ENCODE data around the gene TENT5C. TPM values are rescaled to one million over a fixed set of nuclear protein-coding genes. Genes with fewer than 3 reads are reported as not detected.

Gene TENT5C
- total and polyA plus RNA-seq, 9 of the 15 experiments (the other 6 are each of a cell fraction or from before 2014, with no cell fraction given): 1.8 to 7.7 (median 4.0) TPM

DNA sequence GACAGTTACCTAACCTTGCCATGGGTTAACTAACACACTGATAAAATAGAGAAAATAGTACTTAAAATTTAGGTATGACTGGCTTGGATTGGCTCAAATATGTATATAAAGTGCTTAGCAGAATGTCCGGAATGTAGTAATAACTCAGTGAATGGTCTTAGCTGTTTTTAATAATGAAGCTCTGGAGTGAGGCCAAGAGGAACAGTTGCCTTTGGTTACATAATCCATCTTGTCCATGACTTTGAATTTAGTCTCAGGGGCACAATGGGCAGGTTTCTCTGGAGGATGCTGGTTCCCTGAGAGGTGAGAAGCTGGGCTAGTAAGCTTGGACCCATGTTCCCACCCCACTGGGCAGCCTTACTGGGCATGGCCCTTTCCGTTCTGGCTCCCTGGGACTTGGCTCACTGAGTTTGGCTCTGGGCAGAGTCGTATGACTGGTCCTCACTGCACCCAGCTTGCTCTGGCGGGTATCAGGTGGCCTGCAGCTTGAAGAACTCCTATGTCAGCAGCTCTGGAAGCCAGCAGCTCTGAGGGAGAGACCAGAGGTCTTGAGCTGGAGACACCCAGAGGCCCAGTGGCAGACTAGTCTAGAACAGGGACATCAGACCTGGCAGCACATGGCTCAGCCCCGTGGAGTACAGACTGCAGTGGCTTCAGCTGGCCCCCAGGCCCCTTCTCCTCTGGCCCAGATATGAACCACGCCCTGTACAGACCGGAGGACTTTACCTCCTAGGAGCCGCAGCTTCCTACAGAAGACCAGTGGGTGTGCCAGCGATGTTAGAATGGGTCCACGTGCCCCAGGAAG lies 40.4 kb downstream of the TENT5C start (continued):
- TF ChIP-seq, protein P1, sequence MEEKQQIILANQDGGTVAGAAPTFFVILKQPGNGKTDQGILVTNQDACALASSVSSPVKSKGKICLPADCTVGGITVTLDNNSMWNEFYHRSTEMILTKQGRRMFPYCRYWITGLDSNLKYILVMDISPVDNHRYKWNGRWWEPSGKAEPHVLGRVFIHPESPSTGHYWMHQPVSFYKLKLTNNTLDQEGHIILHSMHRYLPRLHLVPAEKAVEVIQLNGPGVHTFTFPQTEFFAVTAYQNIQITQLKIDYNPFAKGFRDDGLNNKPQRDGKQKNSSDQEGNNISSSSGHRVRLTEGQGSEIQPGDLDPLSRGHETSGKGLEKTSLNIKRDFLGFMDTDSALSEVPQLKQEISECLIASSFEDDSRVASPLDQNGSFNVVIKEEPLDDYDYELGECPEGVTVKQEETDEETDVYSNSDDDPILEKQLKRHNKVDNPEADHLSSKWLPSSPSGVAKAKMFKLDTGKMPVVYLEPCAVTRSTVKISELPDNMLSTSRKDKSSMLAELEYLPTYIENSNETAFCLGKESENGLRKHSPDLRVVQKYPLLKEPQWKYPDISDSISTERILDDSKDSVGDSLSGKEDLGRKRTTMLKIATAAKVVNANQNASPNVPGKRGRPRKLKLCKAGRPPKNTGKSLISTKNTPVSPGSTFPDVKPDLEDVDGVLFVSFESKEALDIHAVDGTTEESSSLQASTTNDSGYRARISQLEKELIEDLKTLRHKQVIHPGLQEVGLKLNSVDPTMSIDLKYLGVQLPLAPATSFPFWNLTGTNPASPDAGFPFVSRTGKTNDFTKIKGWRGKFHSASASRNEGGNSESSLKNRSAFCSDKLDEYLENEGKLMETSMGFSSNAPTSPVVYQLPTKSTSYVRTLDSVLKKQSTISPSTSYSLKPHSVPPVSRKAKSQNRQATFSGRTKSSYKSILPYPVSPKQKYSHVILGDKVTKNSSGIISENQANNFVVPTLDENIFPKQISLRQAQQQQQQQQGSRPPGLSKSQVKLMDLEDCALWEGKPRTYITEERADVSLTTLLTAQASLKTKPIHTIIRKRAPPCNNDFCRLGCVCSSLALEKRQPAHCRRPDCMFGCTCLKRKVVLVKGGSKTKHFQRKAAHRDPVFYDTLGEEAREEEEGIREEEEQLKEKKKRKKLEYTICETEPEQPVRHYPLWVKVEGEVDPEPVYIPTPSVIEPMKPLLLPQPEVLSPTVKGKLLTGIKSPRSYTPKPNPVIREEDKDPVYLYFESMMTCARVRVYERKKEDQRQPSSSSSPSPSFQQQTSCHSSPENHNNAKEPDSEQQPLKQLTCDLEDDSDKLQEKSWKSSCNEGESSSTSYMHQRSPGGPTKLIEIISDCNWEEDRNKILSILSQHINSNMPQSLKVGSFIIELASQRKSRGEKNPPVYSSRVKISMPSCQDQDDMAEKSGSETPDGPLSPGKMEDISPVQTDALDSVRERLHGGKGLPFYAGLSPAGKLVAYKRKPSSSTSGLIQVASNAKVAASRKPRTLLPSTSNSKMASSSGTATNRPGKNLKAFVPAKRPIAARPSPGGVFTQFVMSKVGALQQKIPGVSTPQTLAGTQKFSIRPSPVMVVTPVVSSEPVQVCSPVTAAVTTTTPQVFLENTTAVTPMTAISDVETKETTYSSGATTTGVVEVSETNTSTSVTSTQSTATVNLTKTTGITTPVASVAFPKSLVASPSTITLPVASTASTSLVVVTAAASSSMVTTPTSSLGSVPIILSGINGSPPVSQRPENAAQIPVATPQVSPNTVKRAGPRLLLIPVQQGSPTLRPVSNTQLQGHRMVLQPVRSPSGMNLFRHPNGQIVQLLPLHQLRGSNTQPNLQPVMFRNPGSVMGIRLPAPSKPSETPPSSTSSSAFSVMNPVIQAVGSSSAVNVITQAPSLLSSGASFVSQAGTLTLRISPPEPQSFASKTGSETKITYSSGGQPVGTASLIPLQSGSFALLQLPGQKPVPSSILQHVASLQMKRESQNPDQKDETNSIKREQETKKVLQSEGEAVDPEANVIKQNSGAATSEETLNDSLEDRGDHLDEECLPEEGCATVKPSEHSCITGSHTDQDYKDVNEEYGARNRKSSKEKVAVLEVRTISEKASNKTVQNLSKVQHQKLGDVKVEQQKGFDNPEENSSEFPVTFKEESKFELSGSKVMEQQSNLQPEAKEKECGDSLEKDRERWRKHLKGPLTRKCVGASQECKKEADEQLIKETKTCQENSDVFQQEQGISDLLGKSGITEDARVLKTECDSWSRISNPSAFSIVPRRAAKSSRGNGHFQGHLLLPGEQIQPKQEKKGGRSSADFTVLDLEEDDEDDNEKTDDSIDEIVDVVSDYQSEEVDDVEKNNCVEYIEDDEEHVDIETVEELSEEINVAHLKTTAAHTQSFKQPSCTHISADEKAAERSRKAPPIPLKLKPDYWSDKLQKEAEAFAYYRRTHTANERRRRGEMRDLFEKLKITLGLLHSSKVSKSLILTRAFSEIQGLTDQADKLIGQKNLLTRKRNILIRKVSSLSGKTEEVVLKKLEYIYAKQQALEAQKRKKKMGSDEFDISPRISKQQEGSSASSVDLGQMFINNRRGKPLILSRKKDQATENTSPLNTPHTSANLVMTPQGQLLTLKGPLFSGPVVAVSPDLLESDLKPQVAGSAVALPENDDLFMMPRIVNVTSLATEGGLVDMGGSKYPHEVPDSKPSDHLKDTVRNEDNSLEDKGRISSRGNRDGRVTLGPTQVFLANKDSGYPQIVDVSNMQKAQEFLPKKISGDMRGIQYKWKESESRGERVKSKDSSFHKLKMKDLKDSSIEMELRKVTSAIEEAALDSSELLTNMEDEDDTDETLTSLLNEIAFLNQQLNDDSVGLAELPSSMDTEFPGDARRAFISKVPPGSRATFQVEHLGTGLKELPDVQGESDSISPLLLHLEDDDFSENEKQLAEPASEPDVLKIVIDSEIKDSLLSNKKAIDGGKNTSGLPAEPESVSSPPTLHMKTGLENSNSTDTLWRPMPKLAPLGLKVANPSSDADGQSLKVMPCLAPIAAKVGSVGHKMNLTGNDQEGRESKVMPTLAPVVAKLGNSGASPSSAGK (IDR thresholded peaks at IDR 0.05): peak; percentile 37
- peak; percentile 53; the same call in 1 of the 2 replicates for TF ChIP-seq CEBPG (CRISPR knock-in tag; IDR thresholded peaks at IDR 0.05)
- TF ChIP-seq CEBPG (tag; conservative IDR thresholded peaks at IDR 0.05 in 1 of 2, IDR thresholded peaks at IDR 0.05 in 1 of 2): peak; percentile 30 to 45; a peak in 1 of 4 replicates
- TF ChIP-seq C11orf30 (IDR thresholded peaks at IDR 0.05; ENCODE audit: low read depth): peak; percentile 24; the same call in 1 of the 2 replicates
- peak; percentile 30; the same call in 1 of the 2 replicates for TF ChIP-seq ZNF592 (IDR thresholded peaks at IDR 0.05)
- peak; percentile 39 for TF ChIP-seq CXXC5 (CRISPR knock-in tag; IDR thresholded peaks at IDR 0.05)
- peak; percentile 67 for TF ChIP-seq SMAD4 (CRISPR knock-in tag; conservative IDR thresholded peaks at IDR 0.05)
- peak; percentile 8 for TF ChIP-seq MEIS2 (IDR thresholded peaks at IDR 0.05; ENCODE audit: partially characterized antibody)
- peak; percentile 37; the same call in 1 of the 2 replicates for TF ChIP-seq HSF4 (CRISPR knock-in tag; IDR thresholded peaks at IDR 0.05; ENCODE audit: borderline replicate concordance)
- 0 out of 2 replicates have a peak, but pooled peaks have one; percentile 55 for TF ChIP-seq KDM2B (CRISPR knock-in tag; IDR thresholded peaks at IDR 0.05)
- peak; percentile 57; the same call in 1 of the 2 replicates for TF ChIP-seq DMBX1 (CRISPR knock-in tag; IDR thresholded peaks at IDR 0.05; ENCODE audit: borderline replicate concordance)

Measured in K562 (cell line).